T1000 (cell line): Measurements from ENCODE around the gene ARHGEF40.

Source experiments
- DNase-seq: peaks from one replicate; lab custom pipeline; 2025; ENCODE audit warnings: mixed read lengths; lab: John Stamatoyannopoulos, UW

Gene ARHGEF40

GRCh38 chr14:21083565-21084325 lies 13.6 kb downstream of the ARHGEF40 start:
- no peak for DNase-seq

GRCh38 chr14:21084396-21084795 lies 14.3 kb downstream of the ARHGEF40 start:
- DNase-seq: no peak

- DNase-seq: no peak
Measured at GRCh38 chr14:21084998-21085853, 15.1 kb downstream of the ARHGEF40 start.

- no peak for DNase-seq
Measured at GRCh38 chr14:21086908-21087293, 16.8 kb downstream of the ARHGEF40 start.

- DNase-seq: peak; percentile 67
Measured at GRCh38 chr14:21087294-21088091, 17.4 kb downstream of the ARHGEF40 start.

GRCh38 chr14:21088687-21089086 lies 18.6 kb downstream of the ARHGEF40 start:
- no peak for DNase-seq

- DNase-seq: no peak
Measured at GRCh38 chr14:21089271-21089670, 19.2 kb downstream of the ARHGEF40 start.

GRCh38 chr14:21089877-21090193 lies 19.7 kb downstream of the ARHGEF40 start:
- no peak for DNase-seq

- no peak for DNase-seq
Measured at GRCh38 chr14:21090194-21090939, 20.3 kb downstream of the ARHGEF40 start.

- DNase-seq: no peak
Measured at GRCh38 chr14:21090940-21091663, 21.0 kb downstream of the ARHGEF40 start.

GRCh38 chr14:21091821-21092272 lies 21.7 kb downstream of the ARHGEF40 start:
- DNase-seq: no peak

- DNase-seq: peak; percentile 71
Measured at GRCh38 chr14:21092273-21093011, 22.3 kb downstream of the ARHGEF40 start.

- no peak for DNase-seq
Measured at GRCh38 chr14:21093018-21093417, 22.9 kb downstream of the ARHGEF40 start.

GRCh38 chr14:21093769-21094681 lies 23.9 kb downstream of the ARHGEF40 start:
- DNase-seq: no peak

GRCh38 chr14:21095430-21096205 lies 25.5 kb downstream of the ARHGEF40 start:
- no peak for DNase-seq

- DNase-seq: no peak
Measured at GRCh38 chr14:21096438-21096837, 26.3 kb downstream of the ARHGEF40 start.

- DNase-seq: no peak
Measured at GRCh38 chr14:21096978-21097635, 27.0 kb downstream of the ARHGEF40 start.

GRCh38 chr14:21097636-21098075 lies 27.6 kb downstream of the ARHGEF40 start:
- DNase-seq: no peak
